Fibroblast of peridontal ligament (primary cell): ENCODE data around the gene GCC1.

ENCODE experiments used
- DNase-seq: peaks from one replicate; pipeline ENCODE4 v3.0.0-alpha.2; 2010; ENCODE audit errors: extremely low read depth

GCC1 gene, protein sequence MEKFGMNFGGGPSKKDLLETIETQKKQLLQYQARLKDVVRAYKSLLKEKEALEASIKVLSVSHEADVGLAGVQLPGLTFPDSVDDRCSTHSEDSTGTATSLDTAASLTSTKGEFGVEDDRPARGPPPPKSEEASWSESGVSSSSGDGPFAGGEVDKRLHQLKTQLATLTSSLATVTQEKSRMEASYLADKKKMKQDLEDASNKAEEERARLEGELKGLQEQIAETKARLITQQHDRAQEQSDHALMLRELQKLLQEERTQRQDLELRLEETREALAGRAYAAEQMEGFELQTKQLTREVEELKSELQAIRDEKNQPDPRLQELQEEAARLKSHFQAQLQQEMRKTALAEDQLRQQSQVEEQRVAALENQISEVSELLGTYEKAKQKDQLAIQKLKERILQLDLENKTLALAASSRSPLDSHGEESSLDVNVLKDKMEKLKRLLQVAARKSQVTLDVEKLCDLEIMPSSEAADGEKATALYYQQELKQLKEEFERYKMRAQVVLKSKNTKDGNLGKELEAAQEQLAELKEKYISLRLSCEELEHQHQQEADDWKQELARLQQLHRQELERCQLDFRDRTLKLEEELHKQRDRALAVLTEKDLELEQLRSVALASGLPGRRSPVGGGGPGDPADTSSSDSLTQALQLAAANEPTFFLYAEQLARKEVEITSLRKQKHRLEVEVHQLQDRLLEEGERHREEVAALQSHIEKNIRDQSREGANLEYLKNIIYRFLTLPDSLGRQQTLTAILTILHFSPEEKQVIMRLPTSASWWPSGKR

DNA sequence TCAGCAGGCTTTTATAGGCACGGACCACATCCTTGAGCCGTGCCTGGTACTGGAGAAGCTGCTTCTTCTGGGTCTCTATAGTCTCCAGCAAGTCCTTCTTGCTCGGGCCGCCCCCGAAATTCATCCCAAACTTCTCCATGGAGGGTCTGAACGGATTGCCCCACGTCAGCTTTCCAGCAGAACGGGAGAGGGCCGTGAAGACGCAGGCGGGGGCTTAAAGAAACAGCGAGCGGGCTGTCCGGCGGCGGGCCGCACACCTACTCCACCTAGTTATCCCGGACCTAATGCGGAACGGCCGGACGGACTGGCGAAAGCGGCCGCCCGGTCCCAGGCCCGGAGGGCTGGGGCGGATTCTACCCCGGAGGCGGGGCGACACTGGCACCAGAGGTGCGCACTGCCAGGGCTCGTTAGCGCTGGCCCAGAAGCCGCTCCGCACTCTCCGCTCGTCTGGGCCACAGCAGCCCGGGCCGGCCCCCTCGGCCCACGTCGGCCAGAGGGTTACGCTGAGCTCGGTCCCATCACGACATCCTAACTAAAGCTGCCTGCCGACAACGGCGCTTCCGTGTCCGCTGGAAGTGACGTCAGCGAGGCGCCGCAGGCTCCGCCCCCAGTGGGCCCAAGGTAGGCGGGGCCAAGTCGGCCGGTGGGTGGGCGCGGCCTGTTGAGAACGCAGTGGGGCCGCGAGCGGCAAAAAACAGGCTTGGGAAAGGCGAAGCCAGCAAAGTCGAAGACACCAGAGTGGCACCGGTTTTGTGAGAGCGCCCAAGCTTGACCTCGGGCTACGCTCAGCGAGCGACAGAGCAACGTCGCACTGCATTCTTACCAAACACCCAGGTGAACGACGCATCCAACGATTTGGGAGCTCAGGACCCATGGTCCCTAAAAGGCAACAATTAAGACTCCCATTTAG, at the start of gene GCC1:
GCC1 (minus strand) TSS at position 553 of the 910 bp plus-strand sequence; CDS start at position 139, 414 bp downstream.
- DNase-seq, result peak; percentile 86

DNA sequence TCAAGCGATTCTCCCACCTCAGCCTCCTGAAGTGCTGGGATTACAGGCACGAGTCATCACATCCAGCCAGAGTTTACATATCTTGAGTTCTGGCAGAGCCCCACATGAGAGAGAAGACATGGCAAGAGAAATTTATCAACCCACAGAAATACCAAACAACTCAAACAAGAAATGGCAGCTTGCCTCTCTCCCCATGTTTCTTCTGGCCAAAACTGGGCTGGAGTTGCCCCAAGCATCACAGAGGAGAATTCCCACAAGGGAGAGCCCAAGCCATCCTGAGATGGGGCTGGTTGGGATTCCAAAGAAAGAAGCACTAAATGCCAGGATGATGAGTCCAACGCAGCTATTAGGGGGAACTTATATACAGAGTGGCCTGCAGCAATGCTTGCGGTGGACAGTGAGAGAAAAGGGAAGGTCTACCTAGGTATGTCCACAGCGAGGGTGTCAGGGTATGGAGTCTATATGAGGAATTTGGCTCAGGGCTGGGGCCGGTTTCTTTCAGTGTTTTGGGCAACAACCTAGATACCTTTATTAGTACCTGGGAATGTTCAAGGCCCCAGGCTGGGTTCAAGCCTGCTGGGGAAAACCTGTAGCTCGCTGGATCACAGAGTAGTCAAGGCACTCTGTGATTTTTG, 47.0 kb upstream of the GCC1 start:
- peak; percentile 99 for DNase-seq

DNA sequence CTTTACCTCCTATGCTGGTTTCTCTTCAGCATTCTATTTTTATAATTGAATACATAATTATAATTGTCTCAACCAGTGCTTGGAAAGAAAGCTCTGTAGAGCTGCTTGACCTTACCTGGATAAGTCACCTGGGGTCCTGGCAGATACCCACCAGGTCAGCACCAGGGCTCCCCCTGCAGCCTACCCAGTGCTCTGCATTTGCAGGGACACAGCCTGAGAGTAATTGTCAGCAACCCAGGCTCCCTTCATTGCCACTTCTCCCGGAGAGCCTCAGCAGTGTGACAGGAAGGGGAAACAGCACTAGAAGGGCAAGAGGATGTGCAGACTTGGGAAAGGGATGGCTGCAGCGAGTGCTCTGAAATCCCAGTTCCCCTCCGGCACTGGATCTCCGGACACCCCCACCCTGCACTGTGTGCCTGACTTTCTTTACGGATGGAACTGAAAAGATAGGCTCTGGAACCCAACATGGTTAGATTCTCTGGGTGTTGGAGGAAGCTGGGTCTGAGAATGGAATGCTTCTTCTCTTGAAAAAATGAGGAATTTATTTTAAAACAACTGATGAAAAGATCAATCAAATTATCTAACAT, 44.0 kb upstream of the GCC1 start:
- no peak for DNase-seq

DNA sequence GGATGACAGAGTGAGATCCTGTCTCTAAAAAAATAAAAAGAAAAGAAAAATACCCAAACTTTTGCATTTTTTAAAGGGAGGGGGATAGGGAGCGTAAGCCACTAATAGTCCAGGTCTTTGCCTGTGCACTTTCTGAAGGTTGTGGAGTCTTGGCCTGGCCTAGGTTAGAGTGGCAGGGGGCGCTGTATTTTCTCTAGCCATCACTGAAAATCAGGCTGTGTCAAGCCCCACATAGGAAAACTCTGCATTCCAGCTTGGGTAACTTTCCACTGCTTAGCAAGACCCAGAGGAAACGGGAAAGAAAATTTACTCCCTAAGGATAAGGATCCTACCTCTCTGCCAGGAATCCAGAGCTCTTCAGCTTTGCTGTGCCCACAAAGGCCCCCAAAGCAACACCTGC, 43.0 kb upstream of the GCC1 start:
- no peak for DNase-seq

DNA sequence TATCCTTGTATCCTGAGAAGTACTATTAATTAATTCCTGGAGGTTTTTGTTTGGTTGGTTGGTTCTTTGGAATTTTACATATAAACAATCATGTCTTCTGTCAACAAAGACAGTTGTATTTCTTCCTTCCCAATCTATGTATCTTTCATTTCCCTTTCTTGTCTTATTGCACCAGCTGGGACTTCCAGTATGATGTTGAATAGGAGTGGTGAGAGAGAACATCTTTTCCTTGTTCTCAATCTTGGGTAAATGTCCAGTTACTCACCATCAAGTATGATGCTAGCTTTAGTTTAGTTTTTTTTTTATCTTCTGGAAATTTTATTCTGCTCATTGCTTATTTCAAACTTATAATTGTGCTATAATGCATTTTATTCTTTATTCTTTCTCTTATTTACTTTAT, 39.9 kb upstream of the GCC1 start:
- DNase-seq, result no peak

DNA sequence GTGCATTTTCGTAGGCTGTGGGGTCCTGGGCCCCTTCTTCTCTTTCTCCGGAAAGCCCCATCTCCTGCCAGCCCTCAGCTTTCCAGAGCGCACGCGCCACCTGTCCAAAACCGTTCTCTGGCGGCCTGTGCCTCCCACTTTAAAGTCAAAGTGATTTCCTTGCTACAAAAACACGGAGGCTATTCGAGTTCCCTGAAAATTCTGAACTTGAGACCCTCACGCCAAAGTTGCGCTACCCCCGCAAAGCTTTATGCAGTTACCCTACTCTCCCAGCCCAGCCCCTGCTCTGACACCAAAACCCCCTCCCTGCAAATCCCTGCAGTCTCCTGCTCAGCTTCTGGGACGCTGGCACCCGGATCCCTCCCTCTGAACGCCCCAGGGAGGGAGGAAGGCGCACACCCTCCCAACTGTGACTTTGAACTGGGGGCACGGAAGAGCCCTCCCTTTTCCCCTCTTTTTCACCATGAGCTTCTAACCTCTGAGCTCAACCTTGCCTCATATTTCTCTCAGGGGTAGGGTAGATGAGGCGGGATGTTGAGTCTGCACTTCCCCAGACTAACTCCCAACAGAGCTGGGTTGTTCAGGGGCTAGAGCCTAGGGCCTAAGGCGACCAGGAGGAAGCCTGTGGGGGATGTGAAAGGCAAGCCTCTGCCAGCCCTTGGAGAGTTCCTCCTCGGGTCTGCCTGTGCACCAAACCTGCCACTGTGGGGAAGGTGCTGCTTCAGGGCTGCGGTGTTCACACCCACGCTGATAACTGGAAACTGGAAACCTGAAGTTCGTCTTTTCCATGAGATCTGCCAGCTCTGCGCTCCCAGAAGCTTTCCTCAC, 35.2 kb upstream of the GCC1 start:
- no peak for DNase-seq

DNA sequence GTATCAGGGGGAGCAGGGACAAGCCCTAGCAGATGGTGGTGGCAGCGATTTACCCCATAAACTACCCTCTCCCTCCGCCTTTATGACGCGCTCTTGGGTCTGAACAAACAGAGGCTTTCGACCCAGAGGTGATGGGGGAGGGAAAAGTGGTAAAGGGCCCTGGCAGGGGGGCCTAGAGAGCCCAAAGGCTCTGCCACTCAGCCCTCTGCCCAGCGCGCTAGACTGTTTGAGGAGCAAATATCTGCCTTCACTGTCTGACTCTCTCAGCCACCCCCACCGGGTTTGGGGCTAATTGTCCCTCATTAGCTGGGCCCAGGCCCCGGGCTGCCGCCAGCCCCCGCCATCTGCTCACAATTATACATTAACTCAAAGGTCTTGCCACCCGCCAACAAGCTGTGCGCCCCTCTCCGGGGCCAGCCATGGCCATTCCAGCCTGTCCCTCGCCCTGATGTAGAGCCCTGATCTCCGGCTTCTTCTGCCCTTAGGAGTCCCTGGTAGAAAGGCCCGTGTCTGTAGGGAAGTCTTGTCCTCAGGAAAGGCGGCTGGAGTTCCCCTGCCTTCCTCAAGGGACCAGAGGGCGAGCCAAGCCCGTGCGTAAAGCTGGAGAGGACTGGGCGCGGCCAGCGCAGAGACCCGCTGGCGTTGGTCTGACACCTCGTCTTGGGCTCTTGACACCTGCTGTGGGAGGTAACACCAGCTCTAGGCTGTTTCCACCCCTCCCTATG, 34.4 kb upstream of the GCC1 start:
- DNase-seq, result no peak

DNA sequence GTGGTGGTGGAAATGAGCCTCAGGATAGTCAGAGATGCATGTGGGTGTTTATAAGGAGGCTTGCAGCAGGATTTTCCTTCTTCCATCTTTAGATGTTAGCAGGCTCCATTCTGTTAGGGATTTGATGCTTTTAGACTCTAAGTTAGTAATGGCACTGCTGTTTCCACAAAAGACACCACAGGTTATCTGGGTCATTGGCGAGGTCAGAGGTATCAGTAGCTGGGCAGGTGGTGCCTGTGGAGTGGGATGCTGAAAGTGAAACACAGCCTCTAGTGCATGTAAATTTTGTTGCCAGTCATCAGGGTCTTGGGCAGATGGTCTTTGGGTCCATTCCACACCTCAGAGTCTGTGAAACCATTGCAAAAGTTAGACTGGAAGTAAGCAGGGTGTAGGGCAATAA, 33.4 kb upstream of the GCC1 start:
- no peak for DNase-seq

DNA sequence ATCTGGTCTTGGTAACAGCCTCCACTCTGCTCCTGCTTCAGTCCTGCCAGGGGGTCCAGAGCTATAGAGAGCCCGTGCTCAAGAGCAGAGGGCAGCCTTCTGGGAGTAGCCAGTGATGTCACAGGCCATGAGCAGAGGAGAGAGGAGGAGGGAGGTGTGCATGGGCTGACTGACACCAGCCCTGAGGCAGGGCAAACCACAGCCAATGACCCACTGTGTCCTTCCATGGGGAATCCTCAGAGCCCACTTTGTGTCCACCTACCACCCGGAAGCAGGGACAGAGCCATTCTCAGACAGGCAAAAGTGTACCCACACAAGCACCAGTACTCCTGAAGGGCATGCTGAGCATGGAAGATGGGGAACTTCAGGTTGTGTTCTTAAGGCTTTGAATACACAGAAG, 32.6 kb upstream of the GCC1 start, which contains the start of gene PAX4:
PAX4 (minus strand) TSS at position 101 of the 400 bp plus-strand sequence. CDS start 2,214 bp downstream, outside the sequence.
- DNase-seq, result no peak

DNA sequence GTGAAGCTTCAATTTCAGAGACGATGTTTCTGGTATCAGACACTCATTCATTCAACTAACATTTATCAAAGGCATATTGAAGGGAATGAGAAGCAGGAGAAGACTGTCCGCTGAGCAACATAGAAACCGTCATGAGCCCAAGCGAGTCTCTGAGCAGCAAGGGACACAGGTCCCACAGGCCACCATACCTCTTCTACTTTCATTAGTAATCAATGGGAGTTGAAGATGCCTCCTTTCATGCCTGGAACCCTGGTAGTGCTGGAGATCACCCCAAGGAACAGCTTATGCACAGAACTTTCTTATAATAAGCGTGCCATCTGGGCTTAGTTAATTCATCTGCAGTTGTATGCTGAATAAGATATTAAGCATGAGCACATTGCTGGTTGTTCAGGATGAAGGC, 31.3 kb upstream of the GCC1 start:
- no peak for DNase-seq

DNA sequence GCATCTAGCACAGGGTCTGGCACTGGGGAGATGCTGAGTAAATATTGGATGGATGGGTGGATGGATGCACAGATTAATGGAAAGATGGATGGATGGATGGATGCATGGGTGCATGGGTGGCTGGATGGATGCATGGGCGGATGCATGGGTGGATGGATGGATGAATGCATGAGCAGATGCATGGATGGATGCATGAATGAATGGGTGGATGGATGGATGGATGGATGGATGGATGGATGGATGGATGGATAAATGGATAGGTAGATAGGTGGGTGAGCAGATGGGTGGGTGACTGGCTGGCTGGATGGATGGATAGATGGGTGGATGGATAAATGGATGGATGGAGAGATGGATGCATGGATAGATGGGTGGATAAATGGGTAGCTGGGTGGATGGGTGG, 26.9 kb upstream of the GCC1 start:
- no peak for DNase-seq

DNA sequence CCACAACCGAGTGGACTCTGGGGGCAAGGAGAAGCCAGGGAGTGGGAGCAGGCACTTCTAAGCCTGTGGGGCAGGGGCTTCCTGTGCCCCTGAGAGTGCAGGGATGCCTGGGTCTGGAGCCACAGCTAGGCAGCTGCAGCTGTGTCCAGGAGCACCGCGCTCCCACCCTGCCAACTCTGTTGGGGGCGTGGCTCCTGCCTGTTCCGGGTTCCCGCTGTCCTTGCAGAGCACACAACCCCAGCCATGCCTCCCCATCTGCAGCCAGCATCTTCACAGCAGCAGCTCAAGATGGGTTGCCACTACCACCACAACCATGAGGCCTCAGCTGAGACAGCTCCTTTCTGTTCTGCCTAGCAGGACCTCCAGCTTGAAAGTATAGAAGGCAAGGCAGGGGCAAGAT, 23.9 kb upstream of the GCC1 start:
- DNase-seq, result no peak

DNA sequence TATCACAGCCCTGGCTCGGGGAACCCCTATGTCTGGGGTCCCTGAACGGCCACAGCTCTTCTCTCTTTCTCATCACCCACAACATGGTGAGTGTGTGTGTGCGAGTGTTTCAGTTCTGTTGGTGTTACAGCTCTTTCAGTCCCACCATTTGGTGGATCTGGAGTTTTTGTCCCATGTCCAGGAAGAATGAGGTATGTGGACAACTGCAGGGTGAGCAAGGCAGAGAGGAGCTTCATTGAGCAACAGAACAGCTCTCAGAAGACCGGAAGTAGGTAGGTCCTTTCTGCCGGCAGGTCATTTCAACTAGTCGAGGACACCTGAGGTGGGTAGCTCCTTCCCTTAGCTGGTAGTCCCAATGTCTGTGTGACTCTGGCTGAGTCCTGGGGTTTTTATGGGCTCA, 23.1 kb upstream of the GCC1 start:
- no peak for DNase-seq

DNA sequence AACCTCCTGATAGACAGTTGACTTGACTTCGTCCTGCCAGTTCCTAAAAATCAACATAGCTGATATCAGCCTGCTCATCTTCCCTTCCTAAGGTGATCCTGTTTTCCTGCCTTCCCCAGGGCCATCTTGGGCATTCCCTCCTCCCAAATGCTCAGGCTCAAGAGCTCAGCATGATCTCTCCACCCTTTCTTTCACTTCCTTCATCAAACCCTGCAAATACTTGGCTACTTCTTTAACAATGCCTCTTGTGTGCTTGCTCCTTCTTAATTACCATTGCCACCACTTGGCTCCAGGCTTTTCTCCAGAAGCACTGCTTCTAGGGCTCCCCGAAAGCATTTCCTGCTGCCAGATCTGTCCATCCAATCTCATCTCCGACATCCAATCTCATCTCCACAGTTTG, 15.5 kb upstream of the GCC1 start:
- no peak for DNase-seq

DNA sequence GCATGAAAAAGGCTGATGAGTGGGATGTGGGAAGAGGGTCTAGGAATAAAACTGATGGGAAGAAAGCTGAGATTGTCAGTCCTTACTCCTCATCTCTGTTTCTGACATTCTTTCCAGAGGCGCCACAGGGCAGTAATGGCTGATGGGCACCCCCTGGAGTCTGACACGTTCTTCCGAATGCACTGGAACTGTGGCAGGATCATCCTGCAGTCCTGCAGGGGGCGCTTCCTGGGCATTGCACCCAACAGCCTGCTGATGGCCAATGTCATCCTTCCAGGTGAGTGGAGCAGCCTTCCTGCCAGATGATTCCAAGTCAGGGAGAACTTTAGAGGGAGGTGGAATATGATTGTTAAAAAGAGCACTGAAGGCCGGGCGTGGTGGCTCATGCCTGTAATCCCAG, 12.9 kb upstream of the GCC1 start:
- no peak for DNase-seq

DNA sequence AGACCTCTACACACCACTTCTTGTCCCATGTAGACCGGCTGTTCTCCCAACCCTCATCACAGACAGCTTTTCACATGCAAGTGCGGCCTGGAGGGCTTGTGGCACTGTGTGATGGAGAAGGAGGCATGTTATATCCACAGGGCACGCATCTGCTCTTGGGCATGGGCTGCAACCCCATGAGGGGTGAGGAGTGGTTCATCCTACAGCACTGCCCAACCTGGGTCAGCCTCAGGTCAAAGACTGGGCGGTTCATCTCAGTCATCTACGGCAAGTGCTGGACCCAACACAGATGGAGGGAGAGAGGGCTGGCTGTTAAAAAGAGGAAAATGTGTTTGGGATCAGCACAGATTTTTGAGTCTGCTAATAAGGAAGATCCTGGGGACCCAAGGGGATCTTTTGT, 10.3 kb upstream of the GCC1 start:
- no peak for DNase-seq

DNA sequence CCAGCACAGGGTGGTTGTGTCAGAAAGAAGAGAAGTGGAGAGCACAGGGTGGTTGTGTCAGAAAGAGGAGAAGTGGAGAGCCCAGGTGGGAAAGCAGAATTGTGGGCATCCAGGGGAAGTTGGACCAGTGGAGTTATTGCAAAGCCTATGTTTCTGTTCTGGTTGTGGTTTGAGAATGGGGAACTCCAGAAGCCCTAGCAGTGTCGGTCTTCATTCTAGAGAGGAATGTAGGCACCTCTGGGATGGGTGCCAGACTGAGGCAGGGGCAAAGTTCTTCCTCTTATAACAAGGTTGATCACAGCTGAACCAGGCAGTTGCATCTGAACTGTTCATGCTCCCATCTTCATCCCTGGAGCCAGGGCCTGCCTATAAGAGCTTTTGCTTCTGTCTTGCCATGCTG, 9.1 kb upstream of the GCC1 start:
- DNase-seq, result no peak

DNA sequence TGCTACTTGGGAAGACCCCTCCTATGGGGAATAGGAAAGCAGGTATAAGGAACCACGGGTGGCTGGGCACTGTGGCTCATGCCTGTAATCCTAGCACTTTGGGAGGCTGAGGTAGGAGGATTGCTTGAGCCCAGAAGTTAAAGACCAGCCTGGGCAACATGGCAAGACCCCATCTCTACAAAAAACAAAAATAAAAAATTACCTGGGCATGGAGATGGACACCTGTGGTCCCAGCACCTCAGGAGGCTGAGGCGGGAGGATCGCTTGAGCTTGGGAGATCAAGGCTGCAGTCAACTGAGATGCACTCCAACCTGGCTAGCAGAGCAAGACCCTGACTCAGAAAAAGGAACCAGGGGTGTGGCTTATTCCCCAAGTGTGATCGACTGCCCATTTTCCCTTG, 7.2 kb upstream of the GCC1 start:
- DNase-seq, result no peak

DNA sequence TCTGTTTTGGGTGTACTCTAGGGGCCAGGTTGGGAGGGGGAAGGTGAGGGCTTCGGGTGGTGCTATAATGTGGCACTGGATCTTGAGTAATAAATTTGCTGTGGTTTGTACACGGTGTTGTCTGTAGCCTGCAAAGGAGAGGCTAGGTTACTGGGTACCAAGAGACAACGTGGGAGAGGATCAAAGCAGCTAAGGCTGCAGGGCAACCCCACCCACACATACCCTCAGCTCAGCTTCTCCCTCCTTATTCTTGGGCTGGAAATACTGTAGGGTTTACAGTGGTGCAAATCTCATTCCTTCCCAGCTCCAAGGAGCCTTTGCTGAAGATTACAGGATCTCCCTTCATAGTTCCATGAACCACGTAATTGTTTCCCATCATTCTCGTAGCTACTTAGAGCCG, 6.2 kb upstream of the GCC1 start:
- DNase-seq, result no peak

DNA sequence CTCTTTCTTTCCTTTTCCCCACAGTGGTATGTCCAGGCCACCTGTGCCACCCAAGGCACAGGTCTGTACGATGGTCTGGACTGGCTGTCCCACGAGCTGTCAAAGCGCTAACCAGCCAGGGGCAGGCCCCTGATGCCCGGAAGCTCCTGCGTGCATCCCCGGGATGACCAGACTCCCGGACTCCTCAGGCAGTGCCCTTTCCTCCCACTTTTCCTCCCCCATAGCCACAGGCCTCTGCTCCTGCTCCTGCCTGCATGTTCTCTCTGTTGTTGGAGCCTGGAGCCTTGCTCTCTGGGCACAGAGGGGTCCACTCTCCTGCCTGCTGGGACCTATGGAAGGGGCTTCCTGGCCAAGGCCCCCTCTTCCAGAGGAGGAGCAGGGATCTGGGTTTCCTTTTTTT, 5.8 kb upstream of the GCC1 start:
- no peak for DNase-seq
